ENCODE measurements around the gene AFAP1. TPM values are rescaled to one million over a fixed set of nuclear protein-coding genes. Genes with fewer than 3 reads are reported as not detected.

The AFAP1 gene
- total and polyA plus RNA-seq, 2 donors from 2014 or later = 2.6 to 26.3 TPM

GRCh38 chr4:7804756-7805385, 134.8 kb downstream of the AFAP1 start:
- FAIRE-seq = no peak
- intact Hi-C loops (cut with DNase I) = loop anchor here (10.0 kb wide), 1 partner anchor 180 kb away; no protein-coding TSS in a partner anchor
- DNase-seq = peak in 1 of 5 donors; percentile 45

GRCh38 chr4:7803992-7804755, 135.5 kb downstream of the AFAP1 start:
- Histone ChIP-seq H3K27me3 (ENCODE audit: control insufficient read depth, insufficient read depth, low read length) (no peaks in the 10 kb centered on the region), H3K36me3 (ENCODE audit: control insufficient read depth in 2 of 3, insufficient read depth in 3 of 3, low read length in 3 of 3) (peaks cover 0 to 2% (median 0%) of the 10 kb centered on the region in 3 donors), H3K27ac (ENCODE audit: low read depth in 2 of 2, low read length in 2 of 2) (peak overlapping the region in 1 of 2 donors; percentile 5), H3K4me1 (ENCODE audit: control insufficient read depth in 2 of 3, insufficient read depth in 2 of 3, low read depth in 1 of 3, low read length in 3 of 3) (peaks cover 20 to 32% (median 27%) of the 10 kb centered on the region in 3 donors), H3K4me3 (ENCODE audit: low read length in 3 of 3) (no peak overlapping the region), H3K9ac (ENCODE audit: low read length in 3 of 3) (peak overlapping the region in 1 of 3 donors; percentile 1), H3K9me3 (ENCODE audit: control insufficient read depth in 2 of 3, insufficient read depth in 1 of 3, low read length in 3 of 3) (no peaks in the 10 kb centered on the region)
- intact Hi-C loops (cut with DNase I) = loop anchor here (10.0 kb wide), 1 partner anchor 181 kb away; no protein-coding TSS in a partner anchor
- peak; percentile 23 for FAIRE-seq
- peak; percentile 83 to 90 (median 89) for DNase-seq
- TF ChIP-seq, protein P1, sequence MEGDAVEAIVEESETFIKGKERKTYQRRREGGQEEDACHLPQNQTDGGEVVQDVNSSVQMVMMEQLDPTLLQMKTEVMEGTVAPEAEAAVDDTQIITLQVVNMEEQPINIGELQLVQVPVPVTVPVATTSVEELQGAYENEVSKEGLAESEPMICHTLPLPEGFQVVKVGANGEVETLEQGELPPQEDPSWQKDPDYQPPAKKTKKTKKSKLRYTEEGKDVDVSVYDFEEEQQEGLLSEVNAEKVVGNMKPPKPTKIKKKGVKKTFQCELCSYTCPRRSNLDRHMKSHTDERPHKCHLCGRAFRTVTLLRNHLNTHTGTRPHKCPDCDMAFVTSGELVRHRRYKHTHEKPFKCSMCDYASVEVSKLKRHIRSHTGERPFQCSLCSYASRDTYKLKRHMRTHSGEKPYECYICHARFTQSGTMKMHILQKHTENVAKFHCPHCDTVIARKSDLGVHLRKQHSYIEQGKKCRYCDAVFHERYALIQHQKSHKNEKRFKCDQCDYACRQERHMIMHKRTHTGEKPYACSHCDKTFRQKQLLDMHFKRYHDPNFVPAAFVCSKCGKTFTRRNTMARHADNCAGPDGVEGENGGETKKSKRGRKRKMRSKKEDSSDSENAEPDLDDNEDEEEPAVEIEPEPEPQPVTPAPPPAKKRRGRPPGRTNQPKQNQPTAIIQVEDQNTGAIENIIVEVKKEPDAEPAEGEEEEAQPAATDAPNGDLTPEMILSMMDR (IDR thresholded peaks at IDR 0.05; ENCODE audit: borderline replicate concordance, extremely low read depth, insufficient read depth) = peak; percentile 95

More at GRCh38 chr4:7804756-7805385, 134.8 kb downstream of the AFAP1 start:
- TF ChIP-seq, protein P1 (IDR thresholded peaks at IDR 0.05; ENCODE audit: borderline replicate concordance, extremely low read depth, insufficient read depth) = no peak
- H3K36me3 ChIP-seq (ENCODE audit: control insufficient read depth in 2 of 3, insufficient read depth in 3 of 3, low read length in 3 of 3) = peaks cover 0 to 2% (median 0%) of the 10 kb centered on the region in 3 donors
- H3K4me1 ChIP-seq (ENCODE audit: control insufficient read depth in 2 of 3, insufficient read depth in 2 of 3, low read depth in 1 of 3, low read length in 3 of 3) = peaks cover 20 to 32% (median 27%) of the 10 kb centered on the region in 3 donors
- no peaks in the 10 kb centered on the region for H3K27me3 ChIP-seq (ENCODE audit: control insufficient read depth, insufficient read depth, low read length)
- no peak overlapping the region for H3K9ac ChIP-seq (ENCODE audit: low read length in 3 of 3)
- H3K4me3 ChIP-seq (ENCODE audit: low read length in 3 of 3) = no peak overlapping the region
- H3K27ac ChIP-seq (ENCODE audit: low read depth in 2 of 2, low read length in 2 of 2) = peak overlapping the region; percentile 5 to 83
- H3K9me3 ChIP-seq (ENCODE audit: control insufficient read depth in 2 of 3, insufficient read depth in 1 of 3, low read length in 3 of 3) = no peaks in the 10 kb centered on the region

- H3K4me1 ChIP-seq (ENCODE audit: control insufficient read depth in 2 of 3, insufficient read depth in 2 of 3, low read depth in 1 of 3, low read length in 3 of 3) = peaks cover 20 to 32% (median 27%) of the 10 kb centered on the region in 3 donors
- FAIRE-seq = no peak
- H3K27ac ChIP-seq (ENCODE audit: low read depth in 2 of 2, low read length in 2 of 2) = no peak overlapping the region
- intact Hi-C loops (cut with DNase I) = loop anchor here (10.0 kb wide), 1 partner anchor 181 kb away; no protein-coding TSS in a partner anchor
- H3K9ac ChIP-seq (ENCODE audit: low read length in 3 of 3) = no peak overlapping the region
- DNase-seq = peak in 1 of 5 donors; percentile 49
- no peaks in the 10 kb centered on the region for H3K9me3 ChIP-seq (ENCODE audit: control insufficient read depth in 2 of 3, insufficient read depth in 1 of 3, low read length in 3 of 3)
- H3K36me3 ChIP-seq (ENCODE audit: control insufficient read depth in 2 of 3, insufficient read depth in 3 of 3, low read length in 3 of 3) = peaks cover 0 to under 1% (median 0%) of the 10 kb centered on the region in 3 donors
- H3K4me3 ChIP-seq (ENCODE audit: low read length in 3 of 3) = no peak overlapping the region
- H3K27me3 ChIP-seq (ENCODE audit: control insufficient read depth, insufficient read depth, low read length) = no peaks in the 10 kb centered on the region
- TF ChIP-seq, protein P1 (IDR thresholded peaks at IDR 0.05; ENCODE audit: borderline replicate concordance, extremely low read depth, insufficient read depth) = no peak
Observed at GRCh38 chr4:7803371-7803770, 136.3 kb downstream of the AFAP1 start.

All from kidney (tissue), 14 donors.